ENCODE results near the gene PODXL2.

The PODXL2 gene

DNA sequence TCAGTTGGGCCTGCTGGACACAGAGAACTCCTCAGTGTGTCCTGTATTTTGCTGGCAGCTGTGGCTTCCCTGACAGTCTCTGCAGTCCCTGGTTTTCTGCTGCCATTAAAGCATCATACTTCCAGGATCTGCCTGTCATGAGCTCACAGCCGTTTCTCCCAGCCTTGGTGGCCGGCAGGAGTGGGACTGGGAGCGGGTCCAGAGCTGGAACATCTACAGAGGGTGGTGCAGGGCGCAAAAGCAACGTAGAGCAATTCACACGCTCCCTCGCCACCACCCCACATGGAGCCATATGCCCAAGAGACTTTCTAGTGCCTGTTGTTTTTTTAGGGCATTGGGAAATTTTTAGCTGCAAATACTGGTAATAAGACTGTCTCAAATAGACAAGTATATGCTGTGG, 77.3 kb downstream of the PODXL2 start:
- H3K4me3 ChIP-seq (ENCODE audit: low read depth, low read length): no peak overlapping the region

DNA sequence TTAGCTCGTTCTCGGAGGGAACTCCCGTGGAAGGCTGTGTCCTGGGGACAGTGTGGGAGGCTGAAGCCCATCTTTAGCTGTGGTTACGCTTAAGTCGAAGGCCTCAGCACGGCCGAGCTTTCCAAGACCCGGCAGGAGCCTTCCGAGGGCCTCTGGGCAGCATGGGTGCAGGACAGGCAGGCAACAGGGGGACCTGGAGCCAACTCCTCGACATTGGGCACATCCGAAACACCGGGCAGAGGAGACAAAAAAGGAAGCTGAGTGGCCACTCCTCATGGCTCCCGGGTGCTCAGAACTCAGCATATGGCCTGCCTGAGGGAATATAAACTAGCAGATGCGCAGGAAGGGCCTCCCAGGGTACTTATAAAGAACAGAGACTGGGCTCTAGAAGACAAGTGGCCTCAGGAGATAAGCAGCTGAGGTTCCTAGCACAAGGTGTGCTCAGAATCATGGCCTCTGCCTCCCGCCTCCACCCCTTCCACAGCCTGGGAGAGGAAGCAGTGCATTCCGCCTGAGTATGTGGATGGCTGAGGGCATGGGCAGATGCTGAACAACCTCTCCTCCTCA, 77.9 kb downstream of the PODXL2 start:
- no peak overlapping the region for H3K4me3 ChIP-seq (ENCODE audit: low read depth, low read length)

DNA sequence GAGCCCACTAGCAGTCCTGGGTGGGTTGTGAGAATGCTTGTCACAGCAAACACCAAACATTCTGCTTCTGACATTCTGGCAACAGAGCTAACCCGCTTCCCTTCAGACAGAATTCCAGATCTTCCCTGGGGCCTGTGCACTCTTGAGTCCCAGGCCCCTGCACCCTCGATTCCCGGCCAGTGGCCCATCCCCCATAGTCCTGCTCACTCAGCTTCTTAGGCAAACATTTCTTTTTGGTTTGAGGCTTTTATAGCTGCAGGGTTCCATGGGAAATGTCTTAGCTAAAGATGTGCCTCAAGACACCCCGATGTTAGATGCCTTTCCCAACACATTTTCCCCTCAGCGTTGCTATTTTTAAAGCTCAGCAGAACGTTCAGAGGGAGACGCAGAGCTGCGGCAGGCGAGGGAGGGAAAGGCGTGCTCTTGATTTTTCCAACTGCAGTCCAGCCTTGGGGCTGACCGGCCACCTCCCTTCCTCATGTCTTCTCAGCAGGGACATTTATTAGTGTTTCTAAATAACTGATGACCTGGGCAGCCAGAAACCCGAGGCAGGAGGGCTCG, 78.9 kb downstream of the PODXL2 start:
- no peak overlapping the region for H3K4me3 ChIP-seq (ENCODE audit: low read depth, low read length)

DNA sequence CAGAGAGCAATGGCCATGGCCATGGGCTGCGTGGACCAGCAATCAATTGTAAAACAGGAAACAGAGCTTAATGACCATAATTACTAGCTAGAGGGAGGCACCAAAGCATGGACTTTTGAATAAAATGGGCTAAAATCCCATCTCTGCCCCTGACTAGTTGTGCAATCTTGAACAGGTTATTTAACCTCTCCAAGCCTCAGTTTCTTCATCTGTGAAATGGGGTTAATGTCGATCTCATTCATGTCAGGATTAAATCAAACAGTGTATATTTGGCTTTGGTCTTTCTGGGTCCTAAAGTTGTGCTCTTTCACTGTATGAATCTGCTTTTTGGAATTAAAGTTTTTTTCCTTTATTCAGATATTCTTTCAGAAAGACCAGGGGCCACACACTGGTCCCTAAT, 79.9 kb downstream of the PODXL2 start:
- H3K4me3 ChIP-seq (ENCODE audit: low read depth, low read length): no peak overlapping the region

DNA sequence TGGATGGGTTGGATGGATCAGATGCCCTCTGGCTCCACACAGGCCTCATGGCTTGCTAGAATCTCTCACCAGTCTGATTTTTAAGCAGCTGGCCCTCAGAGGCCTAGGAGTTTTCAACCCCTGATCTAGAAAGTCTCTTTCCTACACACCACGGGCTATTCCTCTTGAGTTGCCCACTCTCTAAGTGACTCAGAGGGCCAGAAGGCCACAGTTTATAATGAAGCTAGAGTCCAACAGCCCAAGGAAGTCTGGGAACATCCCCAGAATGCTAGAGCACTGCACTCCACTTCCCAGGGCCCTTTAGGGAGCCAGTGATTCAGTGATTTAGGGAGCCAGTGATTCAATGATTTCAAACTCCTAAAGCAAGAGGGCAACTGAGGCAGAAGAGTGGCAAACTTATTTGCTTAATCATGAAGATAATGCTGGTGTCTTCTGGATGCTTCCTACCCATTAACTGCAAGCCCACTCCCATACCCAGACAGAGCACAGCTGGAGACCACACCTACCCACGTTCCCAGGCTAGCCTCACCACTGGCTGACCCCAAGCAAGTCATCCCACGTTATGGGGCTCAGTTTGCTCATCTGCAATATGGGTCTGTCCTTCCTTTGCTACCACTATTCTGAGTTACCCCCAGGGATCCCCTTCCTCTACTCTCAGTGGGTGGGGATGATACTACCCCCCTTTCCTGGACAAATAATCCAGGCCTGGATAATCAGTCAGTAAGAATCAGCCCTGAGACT, 80.5 kb downstream of the PODXL2 start:
- H3K4me3 ChIP-seq (ENCODE audit: low read depth, low read length): no peak overlapping the region

DNA sequence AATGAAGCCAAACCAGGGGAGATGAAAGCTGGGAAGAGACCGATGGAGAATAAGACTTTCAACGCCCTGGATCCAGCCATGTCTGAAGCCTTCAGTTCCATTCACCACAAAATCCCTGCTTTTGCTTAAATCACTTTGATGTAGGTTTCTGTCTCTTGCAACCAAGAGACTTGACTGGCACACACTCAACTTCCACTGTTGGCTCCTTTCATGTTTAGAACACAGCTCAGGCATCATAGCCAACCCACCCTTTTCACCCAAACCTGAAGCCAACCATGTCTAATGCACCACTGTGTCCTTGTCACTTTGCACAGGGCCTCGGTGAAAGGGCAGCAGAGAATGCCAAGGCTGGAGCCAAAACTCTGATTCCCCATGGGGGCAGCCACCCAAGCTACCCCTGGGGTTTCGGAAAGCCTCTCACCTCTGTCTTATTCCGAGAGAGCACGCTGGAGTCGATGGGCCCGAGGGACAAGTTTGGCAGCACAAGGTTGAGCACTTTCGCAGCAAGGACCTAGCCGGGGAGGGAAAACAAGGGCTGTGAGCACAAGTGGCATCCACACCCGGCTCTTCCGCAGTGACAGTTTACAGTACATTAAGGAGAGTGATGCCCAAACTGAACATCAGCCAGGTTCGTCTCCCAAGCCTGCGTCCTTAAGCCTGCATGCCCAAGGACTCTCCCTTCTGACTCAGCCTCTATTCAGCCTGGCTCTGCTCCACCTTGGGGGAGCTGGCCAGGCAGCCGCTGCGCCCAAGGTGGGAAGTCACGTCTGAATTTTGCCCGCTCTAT, 81.4 kb downstream of the PODXL2 start:
- H3K4me3 ChIP-seq (ENCODE audit: low read depth, low read length): no peak overlapping the region

DNA sequence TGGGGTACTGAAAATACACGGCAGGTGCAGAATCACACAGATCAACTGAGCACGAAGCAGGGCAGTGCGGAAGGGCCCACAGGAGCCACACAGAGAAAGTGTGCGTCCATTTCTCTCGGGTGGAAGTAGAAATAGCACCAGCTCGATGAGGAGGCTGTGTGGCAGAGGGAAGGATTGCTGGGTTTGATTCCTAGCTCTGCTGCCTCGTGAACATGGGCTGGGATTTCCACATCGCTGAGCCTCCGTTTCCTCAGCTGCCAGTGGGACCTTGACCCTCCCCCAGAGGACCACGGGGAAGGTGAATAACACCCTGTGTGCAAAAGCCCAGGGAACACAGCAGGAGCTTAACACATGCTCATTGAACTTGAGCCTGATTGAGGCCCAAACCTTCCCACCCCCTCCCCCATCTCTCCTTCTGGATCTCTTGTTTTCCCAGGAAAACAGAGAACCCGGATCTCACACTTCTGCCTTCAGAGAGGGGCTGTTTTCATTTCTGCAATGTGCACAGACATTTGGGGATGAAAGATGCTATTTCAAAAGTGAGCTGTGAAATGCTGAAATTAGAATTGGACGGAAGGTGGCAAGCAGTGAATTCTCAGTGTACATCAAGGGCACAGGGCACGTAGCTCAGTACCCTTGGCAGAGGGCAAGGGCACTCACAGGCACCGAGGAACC, 82.2 kb downstream of the PODXL2 start:
- no peak overlapping the region for H3K4me3 ChIP-seq (ENCODE audit: low read depth, low read length)

DNA sequence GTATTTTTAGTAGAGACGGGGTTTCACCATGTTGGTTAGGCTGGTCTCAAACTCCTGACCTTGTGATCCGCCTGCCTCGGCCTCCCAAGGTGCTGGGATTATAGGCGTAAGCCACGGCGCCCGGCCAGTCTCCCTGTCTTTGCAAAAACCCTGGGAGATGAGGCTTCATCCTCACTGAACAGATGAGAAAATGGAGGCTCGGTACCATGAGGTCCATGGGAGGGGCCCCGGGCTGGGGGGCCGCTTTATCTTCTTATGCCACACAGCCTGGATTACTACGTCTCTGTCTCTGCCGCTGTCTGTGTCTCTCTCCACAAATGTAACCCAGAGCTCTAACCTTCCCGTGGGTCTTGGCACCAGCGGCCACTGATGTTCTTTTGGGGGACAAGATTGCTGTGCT, 82.9 kb downstream of the PODXL2 start:
- H3K4me3 ChIP-seq (ENCODE audit: low read depth, low read length): no peak overlapping the region

DNA sequence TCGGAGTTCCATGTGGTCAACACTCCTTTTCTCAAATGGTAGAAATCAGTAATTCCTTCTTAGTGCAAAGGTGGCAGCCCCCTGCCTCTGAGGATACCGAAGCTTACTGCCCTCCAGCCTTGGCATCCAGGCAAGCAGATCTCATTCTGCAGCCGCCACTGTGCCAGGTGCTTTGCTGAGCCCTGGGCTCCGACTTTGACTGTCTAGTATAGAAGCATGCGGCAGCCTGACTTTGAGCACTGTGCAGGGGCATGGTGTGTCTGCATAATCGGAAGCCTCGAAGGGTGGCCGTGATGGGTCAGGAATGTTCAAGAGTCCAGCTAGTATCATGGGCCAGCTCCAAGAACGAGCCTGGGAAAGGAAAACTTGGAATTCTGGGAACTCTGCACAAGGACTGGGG, 83.5 kb downstream of the PODXL2 start:
- no peak overlapping the region for H3K4me3 ChIP-seq (ENCODE audit: low read depth, low read length)

DNA sequence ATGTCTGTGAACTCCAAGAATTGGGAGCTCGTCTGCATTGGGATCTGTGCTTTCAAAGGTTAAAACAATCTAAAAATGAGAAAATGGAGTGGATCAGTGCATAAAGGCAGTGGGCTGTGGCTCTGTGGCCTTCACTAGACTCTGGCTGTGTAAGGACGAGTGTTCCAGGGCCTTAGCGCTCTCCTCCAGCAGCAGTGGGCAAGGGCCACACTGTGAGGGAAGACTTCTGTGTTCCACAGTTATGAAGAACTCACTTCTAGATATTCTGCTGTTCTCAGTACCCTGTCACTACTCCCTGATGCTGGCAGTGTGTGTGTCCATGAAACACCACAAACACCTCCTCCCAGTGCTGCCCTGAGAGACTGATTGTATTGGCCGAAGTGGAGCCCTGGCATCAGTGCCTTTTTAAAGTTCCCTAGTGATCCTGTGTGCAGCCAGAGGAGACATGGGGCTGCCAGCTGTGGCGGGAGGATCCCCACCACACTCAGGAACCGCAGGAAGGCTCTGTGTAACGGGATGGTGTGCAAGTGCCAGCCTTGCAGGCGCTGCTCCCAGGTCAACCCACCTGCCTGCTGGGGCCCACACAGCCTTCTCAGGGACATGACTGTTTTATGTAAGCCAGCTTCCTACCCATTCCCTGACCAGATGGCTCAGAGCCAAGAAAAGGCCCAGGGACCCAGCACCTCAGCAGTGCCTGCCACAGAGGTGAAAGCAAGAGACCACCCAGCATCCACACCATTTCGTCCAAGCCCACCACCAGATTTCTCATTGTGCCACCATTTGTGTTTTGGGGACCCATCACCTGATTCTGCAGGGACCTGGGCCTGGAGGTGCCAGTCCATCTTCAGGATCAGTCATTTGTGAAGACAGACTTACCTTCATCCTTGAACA, 84.1 kb downstream of the PODXL2 start:
- no peak overlapping the region for H3K4me3 ChIP-seq (ENCODE audit: low read depth, low read length)

DNA sequence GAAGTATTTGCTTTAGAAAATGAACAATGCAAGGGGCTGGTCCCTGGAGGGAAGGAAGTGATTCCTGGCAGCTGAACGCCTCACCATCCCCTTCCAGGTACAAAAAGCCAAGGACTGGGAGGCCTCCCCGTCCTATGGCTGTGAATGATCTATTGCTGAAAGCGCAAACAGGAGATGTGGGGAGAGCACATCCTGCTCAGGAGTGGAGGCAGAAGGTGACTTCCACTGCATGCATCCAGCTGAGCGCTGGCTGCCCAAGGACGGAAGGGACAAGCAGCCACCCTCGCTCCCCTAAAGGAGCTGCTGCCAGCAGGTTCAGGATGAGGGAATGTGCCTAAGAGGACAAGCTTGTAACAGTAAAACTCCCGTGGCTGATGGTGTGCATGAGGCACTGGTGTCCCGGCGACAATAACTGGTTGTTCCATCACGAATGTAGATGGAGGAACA, 85.2 kb downstream of the PODXL2 start:
- no peak overlapping the region for H3K4me3 ChIP-seq (ENCODE audit: low read depth, low read length)

DNA sequence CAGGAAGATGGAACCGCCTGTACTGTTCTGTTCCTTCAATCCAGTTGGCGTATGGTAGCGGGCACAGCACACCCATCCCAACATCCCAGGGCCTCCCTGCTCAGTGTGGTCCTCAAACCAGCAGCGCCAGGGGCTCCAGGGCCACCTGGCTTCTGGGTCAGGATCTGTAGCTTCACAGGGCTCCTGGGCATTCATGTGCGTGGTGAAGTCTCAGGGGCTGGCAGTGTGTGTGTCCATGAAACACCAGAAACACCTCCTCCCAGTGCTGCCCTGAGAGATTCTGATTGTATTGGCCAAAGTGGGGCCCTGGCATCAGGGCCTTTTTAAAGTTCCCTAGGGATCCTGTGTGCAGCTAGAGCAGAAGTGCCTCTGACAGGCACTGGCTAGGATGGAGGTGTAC, 85.9 kb downstream of the PODXL2 start:
- H3K4me3 ChIP-seq (ENCODE audit: low read depth, low read length): no peak overlapping the region

DNA sequence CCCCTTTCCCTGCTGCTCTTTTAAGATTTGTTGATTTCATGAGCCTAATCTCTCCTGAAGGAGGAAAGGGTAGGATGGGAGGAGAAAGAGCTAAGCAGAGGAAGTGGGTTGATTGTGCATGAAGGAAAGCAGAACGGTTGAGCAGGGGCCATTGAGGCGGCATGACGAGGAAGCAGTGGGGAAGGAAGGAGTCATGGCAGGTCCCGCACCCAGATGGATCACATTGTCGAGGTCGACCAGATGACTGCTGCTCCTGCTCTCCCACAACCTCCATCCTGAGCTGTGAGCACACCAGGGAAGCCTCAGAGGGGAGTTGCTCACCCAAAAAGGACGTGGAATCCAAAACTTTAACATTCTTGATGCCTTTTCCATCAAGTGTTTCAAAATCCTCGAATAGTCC, 86.5 kb downstream of the PODXL2 start:
- no peak overlapping the region for H3K4me3 ChIP-seq (ENCODE audit: low read depth, low read length)

DNA sequence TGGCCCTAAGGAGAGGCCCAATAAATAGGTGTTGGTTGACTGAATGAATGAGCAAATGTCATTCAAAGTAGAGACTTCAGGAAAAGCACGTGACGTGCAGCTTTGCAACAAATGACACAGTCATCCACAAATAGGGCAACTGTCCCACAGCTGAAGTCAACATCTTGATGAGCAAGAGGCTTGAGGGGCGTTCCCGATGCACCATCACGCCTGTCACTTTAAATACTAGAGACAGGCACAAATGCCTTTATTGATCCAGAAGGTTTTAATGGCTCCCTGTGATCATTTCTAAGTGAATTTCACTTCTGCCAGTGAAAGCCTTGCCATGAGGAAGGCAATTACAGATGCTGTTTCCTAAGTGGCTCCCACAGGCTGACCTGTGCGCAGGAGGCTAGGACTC, 87.4 kb downstream of the PODXL2 start:
- no peak overlapping the region for H3K4me3 ChIP-seq (ENCODE audit: low read depth, low read length)

DNA sequence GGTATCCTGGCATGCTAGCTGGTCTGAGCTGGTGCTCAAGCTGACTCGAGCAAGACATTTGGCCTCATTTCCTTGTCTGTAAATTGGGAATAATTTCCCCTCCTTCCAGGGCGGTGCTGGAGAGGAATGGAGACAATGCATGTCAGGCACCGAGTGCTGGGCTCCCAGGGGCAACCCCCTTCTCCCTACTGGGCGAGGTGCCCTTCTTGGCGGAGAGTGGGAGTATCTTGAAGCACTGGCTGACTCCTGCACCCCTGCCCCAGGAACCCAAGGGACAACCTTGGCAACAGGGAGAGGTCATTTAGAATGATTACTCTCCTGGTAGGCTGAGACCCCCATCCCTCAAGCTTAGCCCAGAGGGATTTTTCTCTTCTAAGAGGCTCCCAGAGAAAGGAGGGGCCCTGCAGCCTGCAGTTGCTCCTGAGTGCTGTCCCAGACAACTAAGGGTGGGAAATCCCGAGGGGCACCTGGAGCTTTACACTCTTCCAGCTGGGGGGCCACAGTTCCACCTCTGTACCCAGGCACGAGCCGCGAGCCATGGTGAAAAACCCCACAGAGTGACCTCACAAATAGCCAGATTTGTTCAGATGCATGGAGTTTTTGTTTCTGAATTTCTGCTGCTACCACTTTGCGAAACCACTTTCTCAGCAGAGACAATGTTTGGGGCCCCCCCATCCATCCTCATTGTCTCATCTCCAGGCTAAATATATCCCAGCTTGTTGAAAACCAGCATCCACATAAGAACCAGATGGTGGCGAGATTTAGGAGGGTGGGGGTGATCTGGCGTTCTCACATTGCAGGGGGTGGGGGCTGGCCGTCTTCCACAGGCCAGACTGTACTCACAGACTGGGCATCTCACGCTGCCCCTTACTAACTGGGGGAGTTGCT, 88.6 kb downstream of the PODXL2 start:
- H3K4me3 ChIP-seq (ENCODE audit: low read depth, low read length): no peak overlapping the region

DNA sequence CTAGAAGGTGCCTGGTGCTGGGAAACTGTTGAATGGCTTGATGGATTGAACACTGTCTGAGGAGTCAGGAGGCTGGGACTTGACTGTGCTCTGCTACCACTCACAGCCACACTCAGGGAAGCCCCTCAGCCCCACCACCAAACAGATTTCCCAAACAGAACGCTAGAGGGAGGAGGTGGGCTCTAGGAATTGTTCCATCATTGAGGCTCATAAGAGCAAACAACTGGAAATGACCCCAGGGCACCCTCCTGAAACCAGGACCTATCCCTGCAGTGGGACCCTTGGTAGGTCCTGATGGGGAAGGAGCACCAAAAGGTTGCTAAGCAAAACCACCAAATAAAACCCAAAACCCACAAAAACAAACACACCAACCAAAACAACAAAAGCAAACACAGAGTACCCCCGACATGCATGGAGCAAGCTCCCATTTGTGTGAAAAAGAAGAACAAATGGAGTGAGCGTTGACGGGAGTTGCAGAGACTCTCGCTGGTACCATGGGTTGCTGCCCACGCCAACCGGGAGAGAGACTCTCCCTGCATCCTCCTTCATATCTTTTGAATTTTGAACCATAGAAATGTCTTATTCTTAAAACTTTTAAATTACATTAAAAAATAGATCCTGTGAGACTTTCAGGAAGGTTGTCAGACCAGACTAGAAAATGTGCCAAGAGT, 89.4 kb downstream of the PODXL2 start:
- no peak overlapping the region for H3K4me3 ChIP-seq (ENCODE audit: low read depth, low read length)

DNA sequence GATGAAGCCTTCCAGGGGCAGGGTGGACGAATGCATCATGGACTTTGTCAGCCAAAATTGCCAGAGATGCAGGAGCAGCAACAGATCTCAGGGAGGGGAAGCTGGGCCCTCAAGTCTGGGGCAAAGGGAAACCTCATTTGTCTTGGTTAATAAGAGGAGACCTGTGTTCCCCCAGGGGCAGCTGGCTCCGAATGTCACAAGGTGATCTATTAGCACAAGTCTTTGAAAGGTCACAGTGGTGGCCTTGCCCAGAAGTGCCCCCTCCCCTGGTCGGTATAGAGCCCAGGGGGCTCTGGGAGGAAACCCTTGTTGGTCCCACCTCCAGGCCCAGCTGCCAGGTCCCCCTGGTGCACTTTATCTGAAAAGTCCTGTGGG, 89.9 kb downstream of the PODXL2 start:
- H3K4me3 ChIP-seq (ENCODE audit: low read depth, low read length): no peak overlapping the region

DNA sequence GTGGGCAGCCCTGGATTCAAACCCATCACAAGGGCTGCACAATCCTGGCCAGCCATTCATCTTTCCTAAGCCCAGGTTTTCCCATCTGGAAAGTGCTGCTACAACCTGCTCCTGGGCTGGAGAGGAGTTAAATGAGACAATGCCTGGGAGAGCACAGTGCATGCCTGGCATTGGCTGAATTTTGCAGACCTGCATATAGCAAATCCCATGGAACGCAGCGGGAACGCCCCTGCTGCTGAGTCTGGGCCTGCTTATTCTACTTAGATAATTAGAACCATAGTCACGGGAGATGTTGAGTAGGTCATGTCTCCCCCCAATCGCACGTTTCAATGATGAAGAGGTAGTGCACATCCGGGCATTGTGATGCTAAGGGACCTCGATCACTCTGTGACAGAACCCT, 90.4 kb downstream of the PODXL2 start:
- no peak overlapping the region for H3K4me3 ChIP-seq (ENCODE audit: low read depth, low read length)

All from iPS-11a (cell line).